GM18519 (cell line): Measurements from ENCODE around the gene HMGB1.

ENCODE experiments used
- ATAC-seq: cut with Tn5 transposase; IDR thresholded peaks from one replicate; pipeline ENCODE4 v1.9.1; 2021; ENCODE audit warnings: mild to moderate bottlenecking, moderate library complexity; ENCODE audit not compliant: unreplicated experiment, low FRiP score

The HMGB1 gene

GRCh38 chr13:30406779-30407416 lies 58.8 kb downstream of the HMGB1 start:
- no peak for ATAC-seq
